NCI-H510A (cell line): ENCODE measurements around the gene CNKSR3.

ENCODE experiments used
- DNase-seq: peaks from one replicate; lab custom pipeline; 2025; lab: John Stamatoyannopoulos, UW

The CNKSR3 gene

GRCh38 chr6:154478701-154479060 is 31.8 kb downstream of the CNKSR3 start:
- DNase-seq: no peak

- peak; percentile 51 for DNase-seq
Measured at GRCh38 chr6:154478021-154478700, 32.3 kb downstream of the CNKSR3 start.

GRCh38 chr6:154476494-154476893 is 34.0 kb downstream of the CNKSR3 start:
- no peak for DNase-seq

- no peak for DNase-seq
Measured at GRCh38 chr6:154474648-154475428, 35.6 kb downstream of the CNKSR3 start.

- DNase-seq: no peak
Measured at GRCh38 chr6:154473324-154473723, 37.2 kb downstream of the CNKSR3 start.

- DNase-seq: peak; percentile 86
Measured at GRCh38 chr6:154471609-154472362, 38.7 kb downstream of the CNKSR3 start.

GRCh38 chr6:154469306-154469935 is 41.1 kb downstream of the CNKSR3 start:
- no peak for DNase-seq

GRCh38 chr6:154468760-154469159 is 41.7 kb downstream of the CNKSR3 start:
- no peak for DNase-seq

- DNase-seq: no peak
Measured at GRCh38 chr6:154466971-154467679, 43.4 kb downstream of the CNKSR3 start.

- DNase-seq: peak; percentile 36
Measured at GRCh38 chr6:154466139-154466538, 44.3 kb downstream of the CNKSR3 start.

- DNase-seq: no peak
Measured at GRCh38 chr6:154463573-154464419, 46.7 kb downstream of the CNKSR3 start.

GRCh38 chr6:154462425-154462824 is 48.1 kb downstream of the CNKSR3 start:
- no peak for DNase-seq

GRCh38 chr6:154461348-154461747 is 49.1 kb downstream of the CNKSR3 start:
- no peak for DNase-seq

GRCh38 chr6:154460306-154461071 is 50.0 kb downstream of the CNKSR3 start:
- no peak for DNase-seq

GRCh38 chr6:154459513-154459912 is 51.0 kb downstream of the CNKSR3 start:
- no peak for DNase-seq

GRCh38 chr6:154458565-154459470 is 51.7 kb downstream of the CNKSR3 start:
- DNase-seq: no peak

- DNase-seq: no peak
Measured at GRCh38 chr6:154457881-154458284, 52.6 kb downstream of the CNKSR3 start.

GRCh38 chr6:154457046-154457713 is 53.3 kb downstream of the CNKSR3 start:
- no peak for DNase-seq
